A673 (cell line): Measurements from ENCODE around the gene RBM42. TPM values are rescaled to one million over a fixed set of nuclear protein-coding genes. Genes with fewer than 3 reads are reported as not detected.

Experiments
- BruUV-seq: library from RNA; stranded (reverse); fragments of 400-500 nt; replicated peaks from 2 replicates; lab custom pipeline; 2021; lab: Mats Ljungman, UMichigan
- CTCF ChIA-PET: fragments of 300-600 bp; sonication (Branson Sonifier 250); formaldehyde crosslinking; loops from one replicate; lab custom pipeline; 2022; ENCODE audit warnings: antibody characterized with exemption; lab: Charles Lee
- POLR2A ChIA-PET: fragments of 300-600 bp; sonication (Branson Sonifier 250); formaldehyde crosslinking; loops from one replicate; lab custom pipeline; 2022; ENCODE audit warnings: antibody characterized with exemption; ENCODE audit not compliant: low non-redundant PET; lab: Charles Lee
- DNase-seq: peaks from one replicate; pipeline ENCODE4 v3.0.0-alpha.2; 2015; ENCODE audit warnings: low spot score
- H3K27ac ChIP-seq: fragments of 200-600 bp; sonication (generic); 2 replicates; pipeline ENCODE4 v1.5.1; 2016; ENCODE audit warnings: mixed run types, low read depth, mild to moderate bottlenecking, mixed read lengths, antibody characterized with exemption, low read length; ENCODE audit not compliant: poor library complexity, severe bottlenecking
- H3K27me3 ChIP-seq: fragments of 200-600 bp; sonication (generic); replicated peaks from 2 replicates; pipeline ENCODE4 v1.6.1; 2017; ENCODE audit warnings: mixed run types, low read depth, mild to moderate bottlenecking, mixed read lengths, antibody characterized with exemption, low read length; ENCODE audit not compliant: insufficient read depth, poor library complexity
- H3K36me3 ChIP-seq: fragments of 200-600 bp; sonication (generic); 2 replicates; pipeline ENCODE4 v1.6.1; 2016; ENCODE audit warnings: mixed run types, mild to moderate bottlenecking, mixed read lengths, antibody characterized with exemption, low read length; ENCODE audit not compliant: insufficient read depth, poor library complexity, severe bottlenecking
- H3K4me1 ChIP-seq: fragments of 200-600 bp; sonication (generic); 2 replicates; pipeline ENCODE4 v1.6.1; 2017; ENCODE audit warnings: mixed run types, mild to moderate bottlenecking, mixed read lengths, antibody characterized with exemption, low read length; ENCODE audit not compliant: insufficient read depth, poor library complexity, severe bottlenecking
- H3K4me3 ChIP-seq: fragments of 200-600 bp; sonication (generic); 2 replicates; pipeline ENCODE4 v1.5.1; 2016; ENCODE audit warnings: low read depth, mixed run types, mild to moderate bottlenecking, mixed read lengths, low read length; ENCODE audit not compliant: poor library complexity, severe bottlenecking
- H3K9me3 ChIP-seq: fragments of 200-600 bp; sonication (generic); 2 replicates; pipeline ENCODE4 v1.6.1; 2016; ENCODE audit warnings: mixed run types, low read depth, mild to moderate bottlenecking, mixed read lengths, antibody characterized with exemption, low read length; ENCODE audit not compliant: poor library complexity, severe bottlenecking
- EZH2 ChIP-seq: fragments of 200-600 bp; sonication (generic); IDR thresholded peaks from 2 replicates; pipeline ENCODE4 v1.6.1; 2017; ENCODE audit warnings: borderline replicate concordance, low read depth, mild to moderate bottlenecking, mixed read lengths, antibody characterized with exemption, low read length; ENCODE audit not compliant: poor library complexity, severe bottlenecking
- intact Hi-C: fragments of 100-400 bp; cut with micrococcal nuclease; formaldehyde crosslinking; loops from one replicate; pipeline ENCODE4 v1.10.0; 2022; ENCODE audit not compliant: unreplicated experiment
- total RNA-seq: library from RNA; stranded (reverse); gene quantifications from 2 replicates; pipeline ENCODE4 v1.2.3, GENCODE V29; 2021
- TF ChIP-seq, protein P1 (sequence below): fragments of 300-800, 200-600 bp; sonication (generic); conservative IDR thresholded peaks from 2 replicates; pipeline ENCODE4 v1.5.1; 2017; ENCODE audit warnings: low read depth, mild to moderate bottlenecking, antibody characterized with exemption, low read length, moderate library complexity, mixed read lengths

Gene RBM42
- total RNA-seq, 1 experiment from 2014 or later, result 106 TPM

DNA sequence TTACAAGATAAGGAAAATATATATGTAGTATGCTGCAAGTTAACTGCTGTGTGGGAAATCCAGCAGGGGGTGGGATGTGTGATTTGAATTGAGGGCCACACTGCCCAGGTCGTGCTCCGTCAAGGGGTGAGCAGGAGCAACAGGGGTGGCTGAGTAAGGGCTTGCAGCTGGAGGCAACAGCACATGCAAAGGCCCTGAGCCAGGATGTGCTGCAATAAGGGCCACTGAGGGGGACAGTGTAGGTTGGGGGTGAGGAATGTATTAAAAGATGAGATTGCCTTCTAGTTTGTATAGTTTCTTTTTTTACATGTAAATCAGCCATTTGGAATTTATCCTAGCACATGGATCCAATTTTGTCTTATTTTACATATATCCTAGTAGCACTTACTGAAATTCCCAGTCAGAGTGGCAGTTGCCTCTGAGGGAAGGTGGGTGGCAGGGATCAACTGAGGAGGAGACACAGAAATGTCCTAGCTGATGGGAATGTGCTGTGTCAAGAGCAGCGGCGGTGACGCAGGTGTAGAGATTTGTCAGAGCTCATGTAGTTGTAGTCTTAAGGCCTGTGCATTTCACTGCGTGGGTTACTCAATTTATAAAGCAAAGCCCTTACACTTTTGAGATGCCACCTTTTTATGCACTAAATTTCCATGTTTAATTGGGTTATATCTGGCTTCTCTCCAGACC, 5.4 kb upstream of the RBM42 start:
- TF ChIP-seq, protein P1, sequence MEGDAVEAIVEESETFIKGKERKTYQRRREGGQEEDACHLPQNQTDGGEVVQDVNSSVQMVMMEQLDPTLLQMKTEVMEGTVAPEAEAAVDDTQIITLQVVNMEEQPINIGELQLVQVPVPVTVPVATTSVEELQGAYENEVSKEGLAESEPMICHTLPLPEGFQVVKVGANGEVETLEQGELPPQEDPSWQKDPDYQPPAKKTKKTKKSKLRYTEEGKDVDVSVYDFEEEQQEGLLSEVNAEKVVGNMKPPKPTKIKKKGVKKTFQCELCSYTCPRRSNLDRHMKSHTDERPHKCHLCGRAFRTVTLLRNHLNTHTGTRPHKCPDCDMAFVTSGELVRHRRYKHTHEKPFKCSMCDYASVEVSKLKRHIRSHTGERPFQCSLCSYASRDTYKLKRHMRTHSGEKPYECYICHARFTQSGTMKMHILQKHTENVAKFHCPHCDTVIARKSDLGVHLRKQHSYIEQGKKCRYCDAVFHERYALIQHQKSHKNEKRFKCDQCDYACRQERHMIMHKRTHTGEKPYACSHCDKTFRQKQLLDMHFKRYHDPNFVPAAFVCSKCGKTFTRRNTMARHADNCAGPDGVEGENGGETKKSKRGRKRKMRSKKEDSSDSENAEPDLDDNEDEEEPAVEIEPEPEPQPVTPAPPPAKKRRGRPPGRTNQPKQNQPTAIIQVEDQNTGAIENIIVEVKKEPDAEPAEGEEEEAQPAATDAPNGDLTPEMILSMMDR, result no peak
- no peak for TF ChIP-seq EZH2
- Histone ChIP-seq H3K27me3 (no peaks in the 10 kb centered on the region), H3K4me1 (peaks cover 7% of the 10 kb centered on the region), H3K27ac (no peak overlapping the region), H3K9me3 (no peaks in the 10 kb centered on the region), H3K36me3 (no peaks in the 10 kb centered on the region), H3K4me3 (no peak overlapping the region)
- DNase-seq, result no peak
- TSS peak; percentile 41 for BruUV-seq
- intact Hi-C loops, result no loop called here
- ChIA-PET CTCF (no interaction called here), POLR2A (no interaction called here)

DNA sequence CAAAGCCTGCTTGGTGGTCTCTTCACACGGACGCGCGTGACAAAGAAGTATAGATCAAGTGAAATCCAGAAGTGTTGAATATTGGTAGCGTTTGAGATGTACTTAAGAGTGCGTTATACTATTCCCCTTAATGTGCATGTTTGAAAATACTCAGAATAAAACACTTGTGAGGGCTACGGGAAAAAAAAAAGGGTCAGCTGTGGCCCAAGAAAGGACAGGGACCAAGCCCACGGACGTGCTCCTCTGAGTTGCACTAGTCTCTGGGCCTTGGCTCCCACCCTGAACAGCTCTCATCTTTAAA, 622 bp upstream of the RBM42 start:
- ChIA-PET CTCF (no interaction called here), POLR2A (interaction anchor here (0.6 kb wide), 1 partner anchor 35 kb away, joined by 3 read pairs; no protein-coding TSS in a partner anchor)
- no peak for TF ChIP-seq EZH2
- TF ChIP-seq, protein P1, result no peak
- no peaks in the 10 kb centered on the region for H3K27me3 ChIP-seq
- H3K4me1 ChIP-seq, result peaks cover 7% of the 10 kb centered on the region
- H3K36me3 ChIP-seq, result peaks cover 27% of the 10 kb centered on the region
- H3K9me3 ChIP-seq, result no peaks in the 10 kb centered on the region
- no peak for DNase-seq
- peak overlapping the region; percentile 99 for H3K4me3 ChIP-seq
- H3K27ac ChIP-seq, result peak overlapping the region; percentile 83
- BruUV-seq, result TSS peak; percentile 99
- intact Hi-C loops, result no loop called here

GRCh38 chr19:35629332-35629633, 447 bp downstream of the RBM42 start:
- TF ChIP-seq, protein P1, result no peak
- no peak for TF ChIP-seq EZH2
- Histone ChIP-seq H3K9me3 (no peaks in the 10 kb centered on the region), H3K27ac (peak overlapping the region; percentile 86), H3K4me1 (peaks cover 7% of the 10 kb centered on the region), H3K36me3 (peaks cover 37% of the 10 kb centered on the region), H3K4me3 (peak overlapping the region; percentile 99), H3K27me3 (no peaks in the 10 kb centered on the region)
- POLR2A ChIA-PET, result no interaction called here
- BruUV-seq, result TSS peak; percentile 52
- intact Hi-C loops, result no loop called here
- no peak for DNase-seq
- CTCF ChIA-PET, result no interaction called here
